ENCODE data around the gene SYT14.
A peak's percentile ranks its signal among the peaks of the same experiment; 100 is the strongest.
"Not testable (repeated sequence)": the region's sequence is repeated elsewhere in the genome, so short reads cannot be mapped to it uniquely, and the experiment has no call there.

SYT14 gene

GRCh38 chr1:209960926-209961325 lies 22.9 kb downstream of the SYT14 start:
- H3K27ac ChIP-seq, result no peak overlapping the region
- no peaks in the 10 kb centered on the region for H3K9me3 ChIP-seq (ENCODE audit: low read depth, low read length)
- TF ChIP-seq EZH2 (IDR thresholded peaks at IDR 0.05) (no peak), POLR2AphosphoS5 (IDR thresholded peaks at IDR 0.05; ENCODE audit: borderline replicate concordance, low read depth, low read length) (no peak), FOXP2 (optimal IDR thresholded peaks at IDR 0.05; ENCODE audit: control extremely low read depth, extremely low read length, insufficient read depth) (no peak)
- DNase-seq (ENCODE audit: low read depth, low spot score), result no peak
- H3K4me3 ChIP-seq, result no peak overlapping the region
- H3K9ac ChIP-seq (ENCODE audit: insufficient read length), result no peak overlapping the region
- H3K36me3 ChIP-seq (ENCODE audit: insufficient read depth, low read length), result no peaks in the 10 kb centered on the region

GRCh38 chr1:209962388-209962787 lies 24.4 kb downstream of the SYT14 start:
- H3K9me3 ChIP-seq (ENCODE audit: low read depth, low read length), result no peaks in the 10 kb centered on the region
- no peaks in the 10 kb centered on the region for H3K36me3 ChIP-seq (ENCODE audit: insufficient read depth, low read length)
- H3K9ac ChIP-seq (ENCODE audit: insufficient read length), result no peak overlapping the region
- TF ChIP-seq FOXP2 (optimal IDR thresholded peaks at IDR 0.05; ENCODE audit: control extremely low read depth, extremely low read length, insufficient read depth), result no peak
- TF ChIP-seq POLR2AphosphoS5 (IDR thresholded peaks at IDR 0.05; ENCODE audit: borderline replicate concordance, low read depth, low read length), result no peak
- TF ChIP-seq EZH2 (IDR thresholded peaks at IDR 0.05), result no peak
- no peak overlapping the region for H3K4me3 ChIP-seq
- DNase-seq (ENCODE audit: low read depth, low spot score), result no peak
- H3K27ac ChIP-seq, result no peak overlapping the region

- H3K36me3 ChIP-seq (ENCODE audit: insufficient read depth, low read length), result no peaks in the 10 kb centered on the region
- no peak overlapping the region for H3K27ac ChIP-seq
- H3K9ac ChIP-seq (ENCODE audit: insufficient read length), result no peak overlapping the region
- TF ChIP-seq EZH2 (IDR thresholded peaks at IDR 0.05), result no peak
- no peak for TF ChIP-seq POLR2AphosphoS5 (IDR thresholded peaks at IDR 0.05; ENCODE audit: borderline replicate concordance, low read depth, low read length)
- TF ChIP-seq FOXP2 (optimal IDR thresholded peaks at IDR 0.05; ENCODE audit: control extremely low read depth, extremely low read length, insufficient read depth), result no peak
- no peak overlapping the region for H3K4me3 ChIP-seq
- H3K9me3 ChIP-seq (ENCODE audit: low read depth, low read length), result no peaks in the 10 kb centered on the region
- no peak for DNase-seq (ENCODE audit: low read depth, low spot score)
Observed at GRCh38 chr1:209962856-209963255, 24.8 kb downstream of the SYT14 start.

DNA sequence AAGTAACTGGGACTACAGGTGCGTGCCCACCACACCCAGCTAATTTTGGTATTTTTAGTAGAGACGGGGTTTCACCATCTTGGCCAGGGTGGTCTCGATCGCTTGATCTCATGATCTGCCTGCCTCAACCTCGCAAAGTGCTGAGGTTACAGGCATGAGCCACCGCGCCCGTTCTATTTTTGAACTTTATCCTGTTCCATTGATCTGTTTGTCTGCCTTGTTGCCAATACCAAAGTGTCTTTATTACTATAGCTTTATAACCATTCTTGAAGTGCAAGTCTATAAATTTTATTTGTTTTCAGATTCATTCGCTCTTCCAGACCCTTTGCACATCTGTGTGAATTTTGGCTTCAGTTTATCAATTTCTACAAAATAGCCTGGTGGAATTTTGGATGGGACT lies 28.0 kb downstream of the SYT14 start:
- no peak for TF ChIP-seq FOXP2 (optimal IDR thresholded peaks at IDR 0.05; ENCODE audit: control extremely low read depth, extremely low read length, insufficient read depth)
- no peak for TF ChIP-seq POLR2AphosphoS5 (IDR thresholded peaks at IDR 0.05; ENCODE audit: borderline replicate concordance, low read depth, low read length)
- no peak for TF ChIP-seq EZH2 (IDR thresholded peaks at IDR 0.05)
- Histone ChIP-seq H3K27ac (no peak overlapping the region), H3K9me3 (ENCODE audit: low read depth, low read length) (no peaks in the 10 kb centered on the region), H3K36me3 (ENCODE audit: insufficient read depth, low read length) (no peaks in the 10 kb centered on the region), H3K4me3 (no peak overlapping the region), H3K9ac (ENCODE audit: insufficient read length) (no peak overlapping the region)
- no peak for DNase-seq (ENCODE audit: low read depth, low spot score)

DNA sequence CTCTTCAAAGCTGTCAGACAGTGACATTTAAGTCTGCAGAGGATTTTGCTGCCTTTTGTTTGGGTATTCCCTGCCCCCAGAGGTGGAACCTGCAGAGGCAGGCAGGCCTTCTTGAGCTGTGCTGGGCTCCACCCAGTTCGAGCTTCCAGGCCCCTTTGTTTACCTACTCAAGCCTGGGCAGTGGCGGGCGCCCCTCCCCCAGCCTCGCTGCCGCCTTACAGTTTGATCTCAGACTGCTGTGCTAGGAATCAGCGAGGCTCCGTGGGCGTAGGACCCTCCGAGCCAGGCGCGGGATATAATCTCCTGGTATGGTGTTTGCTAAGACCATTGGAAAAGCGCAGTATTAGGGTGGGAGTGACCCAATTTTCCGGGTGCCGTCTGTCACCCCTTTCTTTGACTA lies 40.7 kb downstream of the SYT14 start:
- H3K27ac ChIP-seq; H3K9me3 ChIP-seq (ENCODE audit: low read depth, low read length); H3K9ac ChIP-seq (ENCODE audit: insufficient read length); DNase-seq (ENCODE audit: low read depth, low spot score); H3K36me3 ChIP-seq (ENCODE audit: insufficient read depth, low read length); H3K4me3 ChIP-seq: not testable (repeated sequence)

- Histone ChIP-seq H3K9ac (ENCODE audit: insufficient read length) (no peak overlapping the region), H3K36me3 (ENCODE audit: insufficient read depth, low read length) (no peaks in the 10 kb centered on the region), H3K4me3 (no peak overlapping the region), H3K27ac (no peak overlapping the region), H3K9me3 (ENCODE audit: low read depth, low read length) (no peaks in the 10 kb centered on the region)
- no peak for TF ChIP-seq FOXP2 (optimal IDR thresholded peaks at IDR 0.05; ENCODE audit: control extremely low read depth, extremely low read length, insufficient read depth)
- TF ChIP-seq EZH2 (IDR thresholded peaks at IDR 0.05), result no peak
- TF ChIP-seq POLR2AphosphoS5 (IDR thresholded peaks at IDR 0.05; ENCODE audit: borderline replicate concordance, low read depth, low read length), result no peak
- DNase-seq (ENCODE audit: low read depth, low spot score), result no peak
Observed at GRCh38 chr1:209983953-209984352, 45.9 kb downstream of the SYT14 start.

DNA sequence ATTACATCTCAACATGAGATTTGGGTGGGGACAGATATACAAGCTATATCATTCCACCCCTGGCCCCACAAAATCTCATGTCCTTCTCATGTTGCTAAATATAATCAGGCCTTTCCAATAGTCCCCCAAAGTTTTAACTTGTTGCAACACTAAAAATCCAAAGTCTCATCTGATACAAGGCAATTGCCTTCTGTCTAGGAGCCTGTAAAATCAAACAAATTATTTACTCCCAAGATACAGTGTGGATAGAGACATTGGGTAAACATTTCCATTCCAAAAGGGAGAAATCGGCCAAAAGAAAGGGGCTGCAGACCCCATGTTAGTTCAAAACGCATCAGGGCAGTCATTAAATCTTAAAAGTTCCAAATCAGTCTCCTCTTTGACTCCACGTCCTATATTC lies 47.0 kb downstream of the SYT14 start:
- DNase-seq (ENCODE audit: low read depth, low spot score), result no peak
- no peak for TF ChIP-seq POLR2AphosphoS5 (IDR thresholded peaks at IDR 0.05; ENCODE audit: borderline replicate concordance, low read depth, low read length)
- Histone ChIP-seq H3K9ac (ENCODE audit: insufficient read length) (no peak overlapping the region), H3K4me3 (no peak overlapping the region), H3K9me3 (ENCODE audit: low read depth, low read length) (no peaks in the 10 kb centered on the region), H3K27ac (no peak overlapping the region), H3K36me3 (ENCODE audit: insufficient read depth, low read length) (no peaks in the 10 kb centered on the region)

DNA sequence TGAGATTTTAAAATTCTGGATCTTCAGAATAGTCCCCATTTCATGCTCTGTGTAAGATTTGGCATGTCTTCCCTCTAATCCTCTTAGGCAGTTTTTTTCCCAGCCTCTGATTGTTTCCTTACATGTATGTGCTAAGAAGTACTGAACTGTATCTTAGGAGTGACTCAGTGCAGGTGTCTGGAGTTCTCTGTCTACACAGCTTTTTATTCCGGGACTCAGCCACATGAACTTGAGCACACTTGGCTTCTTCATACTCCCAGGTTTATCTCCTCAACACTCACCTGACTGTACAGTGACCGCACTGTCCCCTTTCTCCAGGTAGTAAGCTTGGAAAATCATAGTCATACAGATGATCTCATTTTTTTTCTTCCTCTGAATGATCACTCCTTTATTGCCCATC lies 50.7 kb downstream of the SYT14 start:
- DNase-seq (ENCODE audit: low read depth, low spot score), result no peak
- Histone ChIP-seq H3K9ac (ENCODE audit: insufficient read length) (no peak overlapping the region), H3K9me3 (ENCODE audit: low read depth, low read length) (no peaks in the 10 kb centered on the region), H3K36me3 (ENCODE audit: insufficient read depth, low read length) (no peaks in the 10 kb centered on the region), H3K27ac (no peak overlapping the region), H3K4me3 (no peak overlapping the region)
- no peak for TF ChIP-seq FOXP2 (optimal IDR thresholded peaks at IDR 0.05; ENCODE audit: control extremely low read depth, extremely low read length, insufficient read depth)
- no peak for TF ChIP-seq POLR2AphosphoS5 (IDR thresholded peaks at IDR 0.05; ENCODE audit: borderline replicate concordance, low read depth, low read length)
- TF ChIP-seq EZH2 (IDR thresholded peaks at IDR 0.05), result no peak

- Histone ChIP-seq H3K27ac (no peak overlapping the region), H3K4me3 (no peak overlapping the region), H3K9me3 (ENCODE audit: low read depth, low read length) (no peaks in the 10 kb centered on the region), H3K36me3 (ENCODE audit: insufficient read depth, low read length) (no peaks in the 10 kb centered on the region), H3K9ac (ENCODE audit: insufficient read length) (no peak overlapping the region)
- DNase-seq (ENCODE audit: low read depth, low spot score), result peak; percentile 12
- TF ChIP-seq POLR2AphosphoS5 (IDR thresholded peaks at IDR 0.05; ENCODE audit: borderline replicate concordance, low read depth, low read length) (no peak), EZH2 (IDR thresholded peaks at IDR 0.05) (no peak), FOXP2 (optimal IDR thresholded peaks at IDR 0.05; ENCODE audit: control extremely low read depth, extremely low read length, insufficient read depth) (no peak)
Observed at GRCh38 chr1:209989525-209989924, 51.5 kb downstream of the SYT14 start.

All from SK-N-MC (cell line).